Upper lobe of left lung (tissue), 4 donors: Measurements from ENCODE around the gene OR13C3.

ENCODE experiments used
- CTCF ChIP-seq, 6 experiments: fragments of 450-650 bp in 4 of 6; fragments of 200-600 bp in 2 of 6; sonication (generic) in 2 of 6; IDR thresholded peaks; one replicate each; pipeline ENCODE4 v1.5.1; 2016 to 2019; ENCODE audit warnings: antibody characterized with exemption in 6 of 6
- POLR2AphosphoS5 ChIP-seq, 2 donors: sonication (generic); formaldehyde crosslinking; IDR thresholded peaks; one replicate each; pipeline ENCODE4 v1.5.1; 2017; ENCODE audit warnings: antibody characterized with exemption in 2 of 2

- no peak for TF ChIP-seq CTCF (IDR thresholded peaks at IDR 0.05)
- TF ChIP-seq POLR2AphosphoS5 (IDR thresholded peaks at IDR 0.05), result no peak
Observed at GRCh38 chr9:104536756-104537155, at the start of gene OR13C3.
